IMR-90 (cell line): Measurements from ENCODE around the gene A1BG. TPM values are rescaled to one million over a fixed set of nuclear protein-coding genes. Genes with fewer than 3 reads are reported as not detected.

Experiments used
- ATAC-seq: fragments of 200-7000 bp; cut with Tn5 transposase; 2 replicates; pipeline ENCODE4 v1.9.1; 2020; ENCODE audit warnings: low read depth, mild to moderate bottlenecking, moderate library complexity
- BruUV-seq: library from RNA; stranded (reverse); fragments of 400-500 nt; replicated peaks from 2 replicates; lab custom pipeline; 2021; lab: Mats Ljungman, UMichigan
- CTCF ChIA-PET: fragments of 300-600 bp; formaldehyde crosslinking; extraction: SDS; loops from one replicate; lab custom pipeline; 2021; ENCODE audit warnings: antibody characterized with exemption; lab: Yijun Ruan, JAX
- POLR2A ChIA-PET: fragments of 300-600 bp; sonication (Branson Sonifier 250); formaldehyde crosslinking; loops from one replicate; lab custom pipeline; 2022; ENCODE audit warnings: antibody characterized with exemption; ENCODE audit not compliant: unreplicated experiment; lab: Charles Lee
- DNase-seq: peaks from one replicate; pipeline ENCODE4 v3.0.0; 2013
- H2AFZ ChIP-seq: replicated peaks from 2 replicates; pipeline ENCODE3; 2013; ENCODE audit warnings: low read length, mild to moderate bottlenecking; ENCODE audit not compliant: poor library complexity
- H2AK5ac ChIP-seq: 2 replicates; pipeline ENCODE4 v1.6.1; 2013; ENCODE audit warnings: low read depth, low read length, inconsistent platforms
- H2AK9ac ChIP-seq: replicated peaks from 2 replicates; pipeline ENCODE3; 2013; ENCODE audit warnings: mild to moderate bottlenecking, low read depth, low read length, moderate library complexity; ENCODE audit not compliant: poor library complexity
- H2BK120ac ChIP-seq: 2 replicates; pipeline ENCODE4 v1.6.1; 2013; ENCODE audit warnings: low read depth, low read length, inconsistent platforms
- H2BK15ac ChIP-seq: 3 replicates; pipeline ENCODE4 v1.6.1; 2013; ENCODE audit warnings: low read depth, low read length, inconsistent platforms
- H2BK20ac ChIP-seq: 2 replicates; pipeline ENCODE4 v1.6.1; 2013; ENCODE audit warnings: low read depth, mild to moderate bottlenecking, inconsistent platforms, low read length, moderate library complexity
- H2BK5ac ChIP-seq: 2 replicates; pipeline ENCODE4 v1.6.1; 2013; ENCODE audit warnings: mild to moderate bottlenecking, low read depth, low read length, inconsistent platforms; ENCODE audit not compliant: poor library complexity, severe bottlenecking
- H3K14ac ChIP-seq: replicated peaks from 2 replicates; pipeline ENCODE4 v1.6.1; 2013; ENCODE audit warnings: low read depth, low read length, inconsistent platforms
- H3K18ac ChIP-seq: 2 replicates; pipeline ENCODE4 v1.6.1; 2013; ENCODE audit warnings: low read depth, low read length, control low read depth
- H3K23ac ChIP-seq: 2 replicates; pipeline ENCODE4 v1.6.1; 2013; ENCODE audit warnings: low read depth, low read length, inconsistent platforms
- H3K27ac ChIP-seq: 2 replicates; pipeline ENCODE4 v1.5.1; 2013; ENCODE audit warnings: mild to moderate bottlenecking, control low read depth, low read length; ENCODE audit not compliant: insufficient read depth
- H3K27me3 ChIP-seq: 2 replicates; pipeline ENCODE4 v1.6.1; 2013; ENCODE audit warnings: low read length; ENCODE audit not compliant: control insufficient read depth, insufficient read depth
- H3K36me3 ChIP-seq: 2 replicates; pipeline ENCODE4 v1.6.1; 2013; ENCODE audit warnings: low read length, mixed read lengths; ENCODE audit not compliant: control insufficient read depth, insufficient read depth
- H3K4ac ChIP-seq: 2 replicates; pipeline ENCODE4 v1.6.1; 2013; ENCODE audit warnings: low read depth, low read length, inconsistent platforms
- H3K4me1 ChIP-seq: 2 replicates; pipeline ENCODE4 v1.6.1; 2013; ENCODE audit warnings: low read length, mixed read lengths; ENCODE audit not compliant: control insufficient read depth, insufficient read depth
- H3K4me2 ChIP-seq: 2 replicates; pipeline ENCODE4 v1.6.1; 2013; ENCODE audit warnings: low read depth, mild to moderate bottlenecking, control low read depth, low read length, moderate library complexity
- H3K4me3 ChIP-seq: 2 replicates; pipeline ENCODE4 v1.5.1; 2013; ENCODE audit warnings: low read depth, mild to moderate bottlenecking, control low read depth, low read length, moderate library complexity; ENCODE audit not compliant: insufficient read depth
- H3K56ac ChIP-seq: 2 replicates; pipeline ENCODE4 v1.6.1; 2013; ENCODE audit warnings: low read length, inconsistent platforms; ENCODE audit not compliant: insufficient read depth; ENCODE audit errors: extremely low read depth
- H3K79me1 ChIP-seq, 2 experiments: 2 replicates each; pipeline ENCODE4 v1.6.1; 2013; ENCODE audit warnings: low read length in 2 of 2, inconsistent platforms in 1 of 2, low read depth in 1 of 2
- H3K9ac ChIP-seq: 2 replicates; pipeline ENCODE4 v1.6.1; 2013; ENCODE audit warnings: low read depth, low read length, control low read depth
- H3K9me1 ChIP-seq: 2 replicates; pipeline ENCODE4 v1.6.1; 2013; ENCODE audit warnings: low read length, inconsistent platforms; ENCODE audit not compliant: insufficient read depth
- H3K9me3 ChIP-seq: 2 replicates; pipeline ENCODE4 v1.6.1; 2013; ENCODE audit warnings: low read length; ENCODE audit not compliant: control insufficient read depth, insufficient read depth
- H4K20me1 ChIP-seq: 2 replicates; pipeline ENCODE4 v1.6.1; 2013; ENCODE audit warnings: low read length, inconsistent platforms; ENCODE audit not compliant: insufficient read depth
- H4K5ac ChIP-seq: 2 replicates; pipeline ENCODE4 v1.6.1; 2013; ENCODE audit warnings: mild to moderate bottlenecking, low read depth, low read length, control low read depth
- H4K8ac ChIP-seq, 2 experiments: 2 replicates each; pipeline ENCODE4 v1.6.1; 2013; ENCODE audit warnings: low read depth in 2 of 2, low read length in 2 of 2, control low read depth in 1 of 2, inconsistent platforms in 1 of 2
- H4K91ac ChIP-seq: 2 replicates; pipeline ENCODE4 v1.6.1; 2013; ENCODE audit warnings: low read depth, low read length, inconsistent platforms; ENCODE audit not compliant: insufficient read depth
- CTCF ChIP-seq: conservative IDR thresholded peaks from 2 replicates; pipeline ENCODE4 v1.5.1; 2012; ENCODE audit warnings: mild to moderate bottlenecking, low read depth, low read length, improper control_type of control experiment
- MXI1 ChIP-seq: IDR thresholded peaks from 2 replicates; pipeline ENCODE4 v1.6.1; 2012; ENCODE audit warnings: low read depth, mild to moderate bottlenecking, low read length, moderate library complexity, borderline replicate concordance
- NFE2L2 ChIP-seq: fragments of 150-350 bp; IDR thresholded peaks from 2 replicates; pipeline ENCODE4 v1.6.1; 2016; ENCODE audit warnings: low read depth, mild to moderate bottlenecking, low read length
- RCOR1 ChIP-seq: IDR thresholded peaks from 2 replicates; pipeline ENCODE4 v1.6.1; 2012; ENCODE audit warnings: mild to moderate bottlenecking, low read length, improper control_type of control experiment; ENCODE audit not compliant: insufficient replicate concordance
- WGBS, 2 experiments: methylation state at CpG; one replicate each; pipeline versions ENCODE4 v1.1.5 to v1.1.7; 2013; ENCODE audit warnings: missing lambda C conversion rate in 2 of 2; ENCODE audit not compliant: insufficient read length in 1 of 2; ENCODE audit errors: extremely low coverage in 2 of 2; 5-methylcytosine and 5-hydroxymethylcytosine counted together
- dilution Hi-C: fragments of 300-500 bp; cut with HindIII; formaldehyde crosslinking; loops from one replicate; pipeline ENCODE4 v1.14.3; 2018; ENCODE audit warnings: low sequenced_read_pairs; ENCODE audit not compliant: unreplicated experiment
- in situ Hi-C: fragments of 300-500 bp; cut with MboI; formaldehyde crosslinking; loops from 3 replicates; pipeline ENCODE4 v1.14.3; 2019; ENCODE audit warnings: low sequenced_read_pairs, inconsistent platforms, mixed read lengths
- intact Hi-C: fragments of 100-400 bp; cut with micrococcal nuclease; formaldehyde crosslinking; loops from 2 replicates; pipeline ENCODE4 v1.10.0; 2022
- polyA plus RNA-seq, 3 experiments: library from polyadenylated mRNA; depleted of rRNA; stranded (reverse); fragments of >200 nt; gene quantifications; 2 replicates each; pipeline ENCODE4 v1.2.3, GENCODE V29; 2012; ENCODE audit warnings: low replicate concordance in 1 of 3
- total RNA-seq: library from RNA; depleted of rRNA; stranded (reverse); fragments of >200 nt; gene quantifications from 2 replicates; pipeline ENCODE4 v1.2.3, GENCODE V29; 2012

The A1BG gene
- total and polyA plus RNA-seq, 2 of the 4 experiments (the other 2 are of a cell fraction): 4.5 to 54.5 TPM

GRCh38 chr19:58317476-58318072 lies 35.7 kb downstream of the A1BG start:
- Histone ChIP-seq H2AK9ac (no peak overlapping the region), H4K20me1 (peaks cover 28% of the 10 kb centered on the region), H4K91ac (no peak overlapping the region), H2BK15ac (no peak overlapping the region), H3K4me1 (no peaks in the 10 kb centered on the region), H4K5ac (no peak overlapping the region), H3K4me3 (no peak overlapping the region), H3K4me2 (no peak overlapping the region), H2AK5ac (no peak overlapping the region), H3K18ac (no peak overlapping the region), H3K27me3 (no peaks in the 10 kb centered on the region), H3K27ac (no peak overlapping the region), H3K36me3 (peaks cover 33% of the 10 kb centered on the region), H3K14ac (no peak overlapping the region), H4K8ac (no peak overlapping the region), H3K23ac (no peak overlapping the region), H3K56ac (no peak overlapping the region), H3K9me3 (no peaks in the 10 kb centered on the region), H3K9ac (no peak overlapping the region), H2BK120ac (no peak overlapping the region), H3K9me1 (0 out of 2 replicates have a peak, but pooled peaks cover 10% of the 10 kb centered on the region), H2BK5ac (no peak overlapping the region), H3K79me1 (peaks cover 14 to 27% of the 10 kb centered on the region in 2 experiments; a peak in 3 of 4 replicates), H2BK20ac (no peak overlapping the region), H3K4ac (no peak overlapping the region), H2AFZ (no peak overlapping the region)
- ChIA-PET CTCF (no interaction called here), POLR2A (no interaction called here)
- intact Hi-C loops: no loop called here
- WGBS, 2 experiments: 71% methylated on average over 3 of the region's 7 CpGs; no CpG with 5 or more reads in 1 of the 2 experiments
- ATAC-seq (peak; percentile 89), DNase-seq (peak; percentile 59)
- dilution Hi-C loops: no loop called here
- BruUV-seq: no TSS peak
- in situ Hi-C loops: no loop called here
- TF ChIP-seq MXI1: peak; percentile 56; the same call in 1 of the 2 replicates
- no peak for TF ChIP-seq CTCF
- peak; percentile 65 for TF ChIP-seq RCOR1
- TF ChIP-seq NFE2L2: no peak
